ENCODE data around the gene CSKMT.

DNA sequence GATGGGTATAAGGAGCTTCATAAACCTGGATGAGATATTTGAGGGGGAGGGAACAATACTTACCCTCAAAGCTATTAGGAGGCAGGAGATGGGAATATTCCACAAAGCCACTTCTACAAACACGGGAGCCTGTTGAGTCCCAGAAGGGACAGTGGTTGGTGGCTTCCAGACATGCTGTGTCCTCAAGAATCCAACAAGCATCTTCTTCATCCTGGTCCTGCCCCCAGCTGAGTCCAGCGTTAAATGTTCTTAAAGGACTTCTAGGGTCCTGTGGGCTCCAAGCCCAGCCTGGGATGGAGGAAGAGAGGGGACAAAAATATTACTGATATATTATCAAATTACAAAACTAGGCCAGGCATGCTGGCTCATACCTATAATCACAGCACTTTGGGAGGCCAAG, 2.3 kb downstream of the CSKMT start:
- TF ChIP-seq, protein P1, sequence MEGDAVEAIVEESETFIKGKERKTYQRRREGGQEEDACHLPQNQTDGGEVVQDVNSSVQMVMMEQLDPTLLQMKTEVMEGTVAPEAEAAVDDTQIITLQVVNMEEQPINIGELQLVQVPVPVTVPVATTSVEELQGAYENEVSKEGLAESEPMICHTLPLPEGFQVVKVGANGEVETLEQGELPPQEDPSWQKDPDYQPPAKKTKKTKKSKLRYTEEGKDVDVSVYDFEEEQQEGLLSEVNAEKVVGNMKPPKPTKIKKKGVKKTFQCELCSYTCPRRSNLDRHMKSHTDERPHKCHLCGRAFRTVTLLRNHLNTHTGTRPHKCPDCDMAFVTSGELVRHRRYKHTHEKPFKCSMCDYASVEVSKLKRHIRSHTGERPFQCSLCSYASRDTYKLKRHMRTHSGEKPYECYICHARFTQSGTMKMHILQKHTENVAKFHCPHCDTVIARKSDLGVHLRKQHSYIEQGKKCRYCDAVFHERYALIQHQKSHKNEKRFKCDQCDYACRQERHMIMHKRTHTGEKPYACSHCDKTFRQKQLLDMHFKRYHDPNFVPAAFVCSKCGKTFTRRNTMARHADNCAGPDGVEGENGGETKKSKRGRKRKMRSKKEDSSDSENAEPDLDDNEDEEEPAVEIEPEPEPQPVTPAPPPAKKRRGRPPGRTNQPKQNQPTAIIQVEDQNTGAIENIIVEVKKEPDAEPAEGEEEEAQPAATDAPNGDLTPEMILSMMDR (IDR thresholded peaks at IDR 0.05), result no peak
- TF ChIP-seq POLR2A (IDR thresholded peaks at IDR 0.05), result no peak

All from Peyer's patch (tissue), 4 donors.